ENCODE measurements around the gene PXK. TPM values are rescaled to one million over a fixed set of nuclear protein-coding genes. Genes with fewer than 3 reads are reported as not detected.

Gene PXK
- total RNA-seq, 1 donor from 2014 or later: 12.4 TPM

GRCh38 chr3:58351920-58352319, 19.2 kb downstream of the PXK start:
- peaks cover 3% of the 10 kb centered on the region for H3K36me3 Mint-ChIP-seq
- no peaks in the 10 kb centered on the region for H3K27me3 Mint-ChIP-seq
- H3K9me3 Mint-ChIP-seq: no peaks in the 10 kb centered on the region
- H3K4me1 Mint-ChIP-seq (ENCODE audit: unreplicated experiment): peaks cover 29% of the 10 kb centered on the region
- no peak overlapping the region for H3K27ac Mint-ChIP-seq
- DNase-seq (ENCODE audit: extremely low spot score, unreplicated experiment): no peak
- H3K4me3 Mint-ChIP-seq: no peak overlapping the region
- TF ChIP-seq CTCF (conservative IDR thresholded peaks at IDR 0.05): no peak

GRCh38 chr3:58352626-58353025, 19.9 kb downstream of the PXK start:
- Mint-ChIP-seq H3K4me1 (ENCODE audit: unreplicated experiment) (peaks cover 29% of the 10 kb centered on the region), H3K9me3 (no peaks in the 10 kb centered on the region), H3K27ac (no peak overlapping the region), H3K4me3 (no peak overlapping the region), H3K27me3 (no peaks in the 10 kb centered on the region), H3K36me3 (peaks cover 3% of the 10 kb centered on the region)
- TF ChIP-seq CTCF (conservative IDR thresholded peaks at IDR 0.05): no peak
- no peak for DNase-seq (ENCODE audit: extremely low spot score, unreplicated experiment)

GRCh38 chr3:58353722-58354553, 21.2 kb downstream of the PXK start:
- H3K27ac Mint-ChIP-seq: no peak overlapping the region
- H3K4me1 Mint-ChIP-seq (ENCODE audit: unreplicated experiment): peaks cover 29% of the 10 kb centered on the region
- no peak for DNase-seq (ENCODE audit: extremely low spot score, unreplicated experiment)
- H3K9me3 Mint-ChIP-seq: no peaks in the 10 kb centered on the region
- H3K27me3 Mint-ChIP-seq: no peaks in the 10 kb centered on the region
- no peak for TF ChIP-seq CTCF (conservative IDR thresholded peaks at IDR 0.05)
- peaks cover 3% of the 10 kb centered on the region for H3K36me3 Mint-ChIP-seq
- no peak overlapping the region for H3K4me3 Mint-ChIP-seq

GRCh38 chr3:58355179-58355578, 22.5 kb downstream of the PXK start:
- H3K27me3 Mint-ChIP-seq: no peaks in the 10 kb centered on the region
- no peak for TF ChIP-seq CTCF (conservative IDR thresholded peaks at IDR 0.05)
- H3K4me1 Mint-ChIP-seq (ENCODE audit: unreplicated experiment): peaks cover 22% of the 10 kb centered on the region
- no peak for DNase-seq (ENCODE audit: extremely low spot score, unreplicated experiment)
- H3K36me3 Mint-ChIP-seq: peaks cover 3% of the 10 kb centered on the region
- H3K9me3 Mint-ChIP-seq: no peaks in the 10 kb centered on the region
- H3K4me3 Mint-ChIP-seq: no peak overlapping the region
- H3K27ac Mint-ChIP-seq: no peak overlapping the region

GRCh38 chr3:58356054-58356453, 23.4 kb downstream of the PXK start:
- Mint-ChIP-seq H3K36me3 (peaks cover 3% of the 10 kb centered on the region), H3K9me3 (no peaks in the 10 kb centered on the region), H3K4me3 (no peak overlapping the region), H3K27me3 (no peaks in the 10 kb centered on the region), H3K27ac (no peak overlapping the region), H3K4me1 (ENCODE audit: unreplicated experiment) (peaks cover 13% of the 10 kb centered on the region)
- TF ChIP-seq CTCF (conservative IDR thresholded peaks at IDR 0.05): no peak
- DNase-seq (ENCODE audit: extremely low spot score, unreplicated experiment): no peak

Measured in type B pancreatic cell (in vitro differentiated cells).